Smooth muscle cell (in vitro differentiated cells): ENCODE data around the gene KCNN2. TPM values are rescaled to one million over a fixed set of nuclear protein-coding genes. Genes with fewer than 3 reads are reported as not detected.

Experiments
- DNase-seq: peaks from one replicate; lab custom pipeline; 2025; ENCODE audit not compliant: unreplicated experiment; lab: John Stamatoyannopoulos, UW
- H2AFZ ChIP-seq: fragments of 200-600 bp; sonication (generic); 2 replicates; pipeline ENCODE4 v1.6.0; 2016; ENCODE audit warnings: antibody characterized with exemption, low read depth, mild to moderate bottlenecking
- H3F3A ChIP-seq: fragments of 200-600 bp; sonication (generic); 2 replicates; pipeline ENCODE4 v1.6.0; 2017; ENCODE audit warnings: antibody characterized with exemption, low read depth
- H3K27ac ChIP-seq: fragments of 200-600 bp; sonication (generic); 2 replicates; pipeline ENCODE4 v1.5.1; 2016; ENCODE audit warnings: low read depth, mild to moderate bottlenecking
- H3K27me3 ChIP-seq: fragments of 200-600 bp; sonication (generic); 2 replicates; pipeline ENCODE4 v1.6.1; 2016; ENCODE audit warnings: low read depth, mild to moderate bottlenecking
- H3K36me3 ChIP-seq: fragments of 200-600 bp; sonication (generic); 2 replicates; pipeline ENCODE4 v1.5.1; 2016; ENCODE audit warnings: low read depth
- H3K4me1 ChIP-seq: fragments of 200-600 bp; sonication (generic); 2 replicates; pipeline ENCODE4 v1.5.1; 2016; ENCODE audit warnings: low read depth
- H3K4me2 ChIP-seq: fragments of 200-600 bp; sonication (generic); 2 replicates; pipeline ENCODE4 v1.6.0; 2016; ENCODE audit warnings: mild to moderate bottlenecking
- H3K4me3 ChIP-seq: fragments of 200-600 bp; sonication (generic); 2 replicates; pipeline ENCODE4 v1.5.1; 2016; ENCODE audit warnings: mild to moderate bottlenecking
- H3K79me2 ChIP-seq: fragments of 200-600 bp; sonication (generic); 2 replicates; pipeline ENCODE4 v1.6.0; 2016; ENCODE audit warnings: low read depth, mild to moderate bottlenecking
- H3K9ac ChIP-seq: fragments of 200-600 bp; sonication (generic); 2 replicates; pipeline ENCODE4 v1.6.0; 2016; ENCODE audit warnings: low read depth
- H3K9me3 ChIP-seq: fragments of 200-600 bp; sonication (generic); replicated peaks from 2 replicates; pipeline ENCODE4 v1.5.1; 2016; ENCODE audit warnings: low read depth
- H4K20me1 ChIP-seq: fragments of 200-600 bp; sonication (generic); 2 replicates; pipeline ENCODE4 v1.6.0; 2016; ENCODE audit warnings: low read depth
- WGBS: methylation state at CpG from one replicate; pipeline ENCODE4 v1.1.7; 2016; ENCODE audit warnings: low lambda C conversion rate; 5-methylcytosine and 5-hydroxymethylcytosine counted together
- polyA plus RNA-seq: library from polyadenylated mRNA; unstranded; fragments of >200 nt; fragmentation: Nextera tagmentation; extraction: Ambion mirVana; gene quantifications from 2 replicates; pipeline ENCODE4 v1.2.1, GENCODE V29; 2016
- total RNA-seq: library from RNA; depleted of rRNA; stranded (reverse); fragments of >200 nt; gene quantifications from 2 replicates; pipeline ENCODE4 v1.2.3, GENCODE V29; 2014
- TF ChIP-seq, protein P1 (sequence below): fragments of 200-600 bp; sonication (generic); IDR thresholded peaks from 2 replicates; pipeline ENCODE4 v1.5.1; 2017; ENCODE audit warnings: borderline replicate concordance, mild to moderate bottlenecking, antibody characterized with exemption; ENCODE audit not compliant: insufficient read depth, poor library complexity, severe bottlenecking

KCNN2 gene
- total and polyA plus RNA-seq, 2 experiments from 2014 or later, result 3.2 to 8.0 TPM

DNA sequence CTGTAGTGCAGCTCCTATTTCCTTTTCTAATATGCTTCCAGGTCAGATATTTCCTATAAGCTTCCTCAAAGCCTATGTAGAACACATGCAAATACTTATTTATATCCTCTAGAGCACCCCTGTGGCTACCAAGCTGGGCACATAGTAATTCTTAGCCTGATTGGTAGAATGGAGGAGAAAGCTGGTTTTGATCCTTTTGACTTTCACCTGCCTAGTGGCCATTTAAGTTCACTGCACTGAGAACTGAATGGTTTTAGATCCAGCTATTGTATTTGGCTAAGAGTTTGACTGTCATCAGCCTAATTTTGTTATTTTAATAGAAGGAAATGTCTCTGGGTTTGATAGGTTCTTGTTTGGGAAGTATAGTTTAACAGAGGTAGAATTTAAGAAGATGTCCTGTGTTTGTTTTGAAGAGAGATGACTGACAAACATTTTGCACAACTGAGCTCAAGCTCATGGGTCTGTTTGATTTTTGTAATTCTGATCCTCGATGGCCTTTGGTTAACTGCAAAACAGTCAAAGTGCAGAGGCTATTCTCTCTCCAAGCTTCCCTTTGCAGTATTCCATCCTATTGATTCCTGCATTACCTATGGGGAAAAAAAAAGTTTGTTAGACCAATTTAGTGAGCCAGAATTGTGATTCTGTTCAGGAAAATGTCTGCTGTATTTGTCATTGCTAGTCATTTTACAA is 85.4 kb downstream of the KCNN2 start:
- Histone ChIP-seq H3K9ac (no peak overlapping the region), H3K4me3 (no peak overlapping the region), H4K20me1 (no peaks in the 10 kb centered on the region), H3K4me2 (no peak overlapping the region), H3K4me1 (peaks cover 13% of the 10 kb centered on the region), H3K36me3 (no peaks in the 10 kb centered on the region), H3F3A (no peaks in the 10 kb centered on the region), H2AFZ (no peak overlapping the region), H3K27me3 (no peaks in the 10 kb centered on the region), H3K9me3 (no peaks in the 10 kb centered on the region), H3K79me2 (no peaks in the 10 kb centered on the region), H3K27ac (no peak overlapping the region)
- TF ChIP-seq, protein P1, sequence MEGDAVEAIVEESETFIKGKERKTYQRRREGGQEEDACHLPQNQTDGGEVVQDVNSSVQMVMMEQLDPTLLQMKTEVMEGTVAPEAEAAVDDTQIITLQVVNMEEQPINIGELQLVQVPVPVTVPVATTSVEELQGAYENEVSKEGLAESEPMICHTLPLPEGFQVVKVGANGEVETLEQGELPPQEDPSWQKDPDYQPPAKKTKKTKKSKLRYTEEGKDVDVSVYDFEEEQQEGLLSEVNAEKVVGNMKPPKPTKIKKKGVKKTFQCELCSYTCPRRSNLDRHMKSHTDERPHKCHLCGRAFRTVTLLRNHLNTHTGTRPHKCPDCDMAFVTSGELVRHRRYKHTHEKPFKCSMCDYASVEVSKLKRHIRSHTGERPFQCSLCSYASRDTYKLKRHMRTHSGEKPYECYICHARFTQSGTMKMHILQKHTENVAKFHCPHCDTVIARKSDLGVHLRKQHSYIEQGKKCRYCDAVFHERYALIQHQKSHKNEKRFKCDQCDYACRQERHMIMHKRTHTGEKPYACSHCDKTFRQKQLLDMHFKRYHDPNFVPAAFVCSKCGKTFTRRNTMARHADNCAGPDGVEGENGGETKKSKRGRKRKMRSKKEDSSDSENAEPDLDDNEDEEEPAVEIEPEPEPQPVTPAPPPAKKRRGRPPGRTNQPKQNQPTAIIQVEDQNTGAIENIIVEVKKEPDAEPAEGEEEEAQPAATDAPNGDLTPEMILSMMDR, result peak; percentile 20
- WGBS, result 88% methylated on average over 1 of the region's 1 CpG
- no peak for DNase-seq

DNA sequence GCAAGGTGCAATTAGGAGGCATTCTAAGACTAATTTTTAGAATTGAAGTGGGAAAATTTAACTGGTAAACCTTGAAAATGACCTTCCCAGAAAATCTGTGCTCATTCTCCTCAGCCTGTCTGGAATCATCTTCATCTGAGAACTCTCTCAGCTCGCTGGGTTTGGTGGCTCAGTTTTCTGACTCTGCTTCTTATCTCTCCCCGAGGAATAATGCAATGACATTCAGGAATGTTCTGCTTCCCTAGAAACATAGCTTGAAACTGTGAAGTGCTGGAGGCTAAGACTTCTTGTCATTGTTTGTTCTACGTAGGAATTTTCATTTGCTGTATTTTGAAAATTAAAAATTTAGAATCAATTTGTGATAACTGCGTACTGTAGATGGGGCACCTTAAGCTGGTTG is 86.6 kb downstream of the KCNN2 start:
- no peaks in the 10 kb centered on the region for H3K36me3 ChIP-seq
- H3K27me3 ChIP-seq, result no peaks in the 10 kb centered on the region
- no peaks in the 10 kb centered on the region for H3K79me2 ChIP-seq
- peak overlapping the region; percentile 32 for H3K4me2 ChIP-seq
- TF ChIP-seq, protein P1, result no peak
- no peaks in the 10 kb centered on the region for H3F3A ChIP-seq
- no peak overlapping the region for H3K27ac ChIP-seq
- H4K20me1 ChIP-seq, result no peaks in the 10 kb centered on the region
- no peak overlapping the region for H3K9ac ChIP-seq
- H3K4me3 ChIP-seq, result no peak overlapping the region
- WGBS, result 31% methylated on average over 4 of the region's 4 CpGs
- H3K9me3 ChIP-seq, result no peaks in the 10 kb centered on the region
- peak overlapping the region; percentile 33 for H2AFZ ChIP-seq
- no peak for DNase-seq
- peaks cover 13% of the 10 kb centered on the region for H3K4me1 ChIP-seq

DNA sequence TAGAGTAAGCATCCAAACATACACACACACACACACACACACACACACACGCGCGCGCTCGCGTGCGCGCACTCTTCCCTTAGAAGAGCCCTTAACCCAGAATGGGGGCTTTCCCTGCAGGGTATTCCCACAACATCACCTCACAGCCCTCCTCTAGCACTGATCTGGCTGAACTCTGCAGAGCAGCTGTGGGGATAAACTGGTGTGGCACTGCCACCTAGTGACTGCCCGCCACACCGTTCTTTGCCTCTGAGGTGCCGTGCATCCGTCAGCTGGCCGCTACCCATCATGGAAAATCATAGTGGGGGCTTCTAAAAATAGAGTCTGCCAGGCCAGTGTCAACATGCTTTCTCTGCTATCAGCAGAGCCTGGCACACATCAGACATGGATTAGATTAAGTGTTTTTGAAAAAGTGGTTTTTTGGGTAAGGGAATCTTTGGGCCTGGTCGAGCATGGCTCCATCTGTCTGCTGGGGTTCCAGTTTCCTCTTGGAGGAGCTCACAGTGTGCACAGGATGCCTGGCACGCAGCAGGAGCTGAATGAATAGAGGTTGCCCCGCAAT is 88.1 kb downstream of the KCNN2 start:
- no peak overlapping the region for H3K4me3 ChIP-seq
- peak; percentile 23 for DNase-seq
- no peaks in the 10 kb centered on the region for H3K27me3 ChIP-seq
- TF ChIP-seq, protein P1, result peak; percentile 80
- WGBS, result 15% methylated on average over 16 of the region's 16 CpGs
- H3K9ac ChIP-seq, result no peak overlapping the region
- H4K20me1 ChIP-seq, result no peaks in the 10 kb centered on the region
- H3K79me2 ChIP-seq, result no peaks in the 10 kb centered on the region
- H2AFZ ChIP-seq, result no peak overlapping the region
- peak overlapping the region; percentile 32 for H3K4me2 ChIP-seq
- H3F3A ChIP-seq, result no peaks in the 10 kb centered on the region
- peak overlapping the region; percentile 54 for H3K27ac ChIP-seq
- H3K4me1 ChIP-seq, result peaks cover 13% of the 10 kb centered on the region
- no peaks in the 10 kb centered on the region for H3K36me3 ChIP-seq
- no peaks in the 10 kb centered on the region for H3K9me3 ChIP-seq

DNA sequence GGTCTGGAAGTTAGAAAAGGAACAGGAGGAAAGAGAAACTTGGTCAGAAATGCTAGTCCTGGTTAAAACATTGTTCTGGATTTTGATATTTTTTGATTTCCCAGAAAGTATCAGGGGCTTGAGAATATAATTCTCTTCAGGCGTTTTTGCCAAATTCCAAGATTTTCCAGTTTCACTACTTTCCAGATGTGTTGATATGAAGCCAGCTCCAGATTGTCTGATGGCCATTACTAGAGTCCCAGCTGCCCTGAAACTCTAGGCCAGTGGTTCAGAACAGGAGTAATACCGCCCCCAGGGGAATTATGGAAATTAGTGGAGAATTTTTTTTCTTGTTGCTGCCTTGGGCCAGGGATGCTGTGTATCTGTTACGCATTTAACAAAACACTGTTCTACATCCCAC is 88.6 kb downstream of the KCNN2 start:
- DNase-seq, result no peak
- Histone ChIP-seq H3K27me3 (no peaks in the 10 kb centered on the region), H3F3A (no peaks in the 10 kb centered on the region), H3K9me3 (no peaks in the 10 kb centered on the region), H3K4me2 (peak overlapping the region; percentile 28), H3K36me3 (no peaks in the 10 kb centered on the region), H3K4me1 (peaks cover 13% of the 10 kb centered on the region), H2AFZ (no peak overlapping the region), H3K27ac (peak overlapping the region; percentile 54), H4K20me1 (no peaks in the 10 kb centered on the region), H3K79me2 (no peaks in the 10 kb centered on the region), H3K4me3 (no peak overlapping the region), H3K9ac (no peak overlapping the region)
- TF ChIP-seq, protein P1, result no peak
- WGBS, result 66% methylated on average over 3 of the region's 3 CpGs
